ENCODE results near the gene SLC35C1. TPM values are rescaled to one million over a fixed set of nuclear protein-coding genes. Genes with fewer than 3 reads are reported as not detected.
A peak's percentile ranks its signal among the peaks of the same experiment; 100 is the strongest.

The SLC35C1 gene
- total RNA-seq, 1 experiment from 2014 or later = 9.5 TPM

- intact Hi-C loops (cut with micrococcal nuclease) = no loop called here
- ChIA-PET CTCF (no interaction called here), POLR2A (ENCODE audit: unreplicated experiment) (no interaction called here)
- no peaks in the 10 kb centered on the region for H4K20me1 ChIP-seq (ENCODE audit: low read length)
- ATAC-seq = no peak
- H3K4me2 ChIP-seq (ENCODE audit: low read length) = no peak overlapping the region
- no peak for TF ChIP-seq EZH2phosphoT487 (IDR thresholded peaks at IDR 0.05; ENCODE audit: borderline replicate concordance, low read length)
- no peaks in the 10 kb centered on the region for H3F3A ChIP-seq (ENCODE audit: low read length, unreplicated experiment)
- BruUV-seq (replicated peaks) = no TSS peak
- no peaks in the 10 kb centered on the region for H3K4me1 ChIP-seq (ENCODE audit: insufficient read depth, low read length)
- no peak overlapping the region for H2AFZ ChIP-seq (ENCODE audit: low read length)
- no peak overlapping the region for H3K4me3 ChIP-seq (ENCODE audit: low read length)
- H3K9me2 ChIP-seq (replicated peaks; ENCODE audit: low read length) = no peaks in the 10 kb centered on the region
- H3K27ac ChIP-seq (ENCODE audit: low read length) = no peak overlapping the region
- no peaks in the 10 kb centered on the region for H3K9me3 ChIP-seq (ENCODE audit: low read length)
- H3K27me3 ChIP-seq (ENCODE audit: low read length) = peaks cover 39% of the 10 kb centered on the region
- no peaks in the 10 kb centered on the region for H3K79me2 ChIP-seq (ENCODE audit: low read length)
- no peak for DNase-seq
- H3K9ac ChIP-seq (ENCODE audit: low read length) = no peak overlapping the region
- no peaks in the 10 kb centered on the region for H3K36me3 ChIP-seq (ENCODE audit: low read depth, low read length)
Observed at GRCh38 chr11:45768486-45768885, 36.5 kb upstream of the SLC35C1 start.

- Histone ChIP-seq H3F3A (ENCODE audit: low read length, unreplicated experiment) (no peaks in the 10 kb centered on the region), H3K4me2 (ENCODE audit: low read length) (no peak overlapping the region), H3K27me3 (ENCODE audit: low read length) (peaks cover 28% of the 10 kb centered on the region), H3K36me3 (ENCODE audit: low read depth, low read length) (no peaks in the 10 kb centered on the region), H3K27ac (ENCODE audit: low read length) (no peak overlapping the region), H3K4me3 (ENCODE audit: low read length) (no peak overlapping the region), H2AFZ (ENCODE audit: low read length) (no peak overlapping the region), H3K79me2 (ENCODE audit: low read length) (no peaks in the 10 kb centered on the region), H3K9ac (ENCODE audit: low read length) (no peak overlapping the region), H3K9me3 (ENCODE audit: low read length) (no peaks in the 10 kb centered on the region), H3K4me1 (ENCODE audit: insufficient read depth, low read length) (no peaks in the 10 kb centered on the region), H3K9me2 (replicated peaks; ENCODE audit: low read length) (no peaks in the 10 kb centered on the region), H4K20me1 (ENCODE audit: low read length) (no peaks in the 10 kb centered on the region)
- ATAC-seq = no peak
- intact Hi-C loops (cut with micrococcal nuclease) = loop anchor here (10.0 kb wide), 1 partner anchor 435 kb away; no protein-coding TSS in a partner anchor
- DNase-seq = no peak
- ChIA-PET CTCF (interaction anchor here (0.6 kb wide), 1 partner anchor 1201 kb away, joined by 3 read pairs; no protein-coding TSS in a partner anchor), POLR2A (ENCODE audit: unreplicated experiment) (no interaction called here)
- BruUV-seq (replicated peaks) = no TSS peak
- no peak for TF ChIP-seq EZH2phosphoT487 (IDR thresholded peaks at IDR 0.05; ENCODE audit: borderline replicate concordance, low read length)
- no peak for TF ChIP-seq EZH2 (IDR thresholded peaks at IDR 0.05; ENCODE audit: low read length, unreplicated experiment)
- TF ChIP-seq CTCF (conservative IDR thresholded peaks at IDR 0.05; ENCODE audit: low read depth, low read length) = no peak
Observed at GRCh38 chr11:45769960-45770359, 35.0 kb upstream of the SLC35C1 start.

- TF ChIP-seq CTCF (conservative IDR thresholded peaks at IDR 0.05; ENCODE audit: low read depth, low read length) (peak; percentile 74), EZH2phosphoT487 (IDR thresholded peaks at IDR 0.05; ENCODE audit: borderline replicate concordance, low read length) (no peak)
- Histone ChIP-seq H3K4me2 (ENCODE audit: low read length) (peak overlapping the region; percentile 96), H3K9ac (ENCODE audit: low read length) (no peak overlapping the region), H3K27ac (ENCODE audit: low read length) (no peak overlapping the region), H3K4me1 (ENCODE audit: insufficient read depth, low read length) (no peaks in the 10 kb centered on the region), H3K79me2 (ENCODE audit: low read length) (no peaks in the 10 kb centered on the region), H3K36me3 (ENCODE audit: low read depth, low read length) (no peaks in the 10 kb centered on the region), H3K9me3 (ENCODE audit: low read length) (no peaks in the 10 kb centered on the region), H3K27me3 (ENCODE audit: low read length) (peaks cover 20% of the 10 kb centered on the region), H3K9me2 (replicated peaks; ENCODE audit: low read length) (no peaks in the 10 kb centered on the region), H2AFZ (ENCODE audit: low read length) (peak overlapping the region; percentile 98), H4K20me1 (ENCODE audit: low read length) (no peaks in the 10 kb centered on the region), H3F3A (ENCODE audit: low read length, unreplicated experiment) (no peaks in the 10 kb centered on the region), H3K4me3 (ENCODE audit: low read length) (peak overlapping the region; percentile 76)
- intact Hi-C loops (cut with micrococcal nuclease) = loop anchor here (10.0 kb wide), 1 partner anchor 436 kb away; no protein-coding TSS in a partner anchor
- POLR2A ChIA-PET (ENCODE audit: unreplicated experiment) = no interaction called here
- DNase-seq = peak; percentile 67
- no TSS peak for BruUV-seq (replicated peaks)
- CTCF ChIA-PET = interaction anchor here (0.8 to 1.9 kb wide), 5 partner anchors 33 to 431 kb away, joined by 4 to 15 read pairs (median 6); partner anchors contain the start of gene SLC35C1
- peak; percentile 60 for ATAC-seq
Observed at GRCh38 chr11:45771193-45771565, 33.8 kb upstream of the SLC35C1 start.
